Upper lobe of left lung (tissue), 4 donors: ENCODE measurements around the gene RPS6KA5.

Experiments used
- CTCF ChIP-seq, 6 experiments: fragments of 450-650 bp in 4 of 6; fragments of 200-600 bp in 2 of 6; sonication (generic) in 2 of 6; IDR thresholded peaks; one replicate each; pipeline ENCODE4 v1.5.1; 2016 to 2019; ENCODE audit warnings: antibody characterized with exemption in 6 of 6
- POLR2A ChIP-seq, 4 donors: fragments of 450-650 bp; IDR thresholded peaks; one replicate each; pipeline ENCODE4 v1.5.1; 2016 to 2017; ENCODE audit warnings: antibody characterized with exemption in 4 of 4, mild to moderate bottlenecking in 2 of 4

- TF ChIP-seq POLR2A (IDR thresholded peaks at IDR 0.05) (no peak), CTCF (IDR thresholded peaks at IDR 0.05) (no peak)
These were observed 80.9 kb downstream of the RPS6KA5 start for GRCh38 chr14:90979515-90979914.
